ENCODE results near the gene TMEM175. TPM values are rescaled to one million over a fixed set of nuclear protein-coding genes. Genes with fewer than 3 reads are reported as not detected.

The TMEM175 gene
- total RNA-seq, 2 donors from 2014 or later = 36.9 to 43.6 TPM

DNA sequence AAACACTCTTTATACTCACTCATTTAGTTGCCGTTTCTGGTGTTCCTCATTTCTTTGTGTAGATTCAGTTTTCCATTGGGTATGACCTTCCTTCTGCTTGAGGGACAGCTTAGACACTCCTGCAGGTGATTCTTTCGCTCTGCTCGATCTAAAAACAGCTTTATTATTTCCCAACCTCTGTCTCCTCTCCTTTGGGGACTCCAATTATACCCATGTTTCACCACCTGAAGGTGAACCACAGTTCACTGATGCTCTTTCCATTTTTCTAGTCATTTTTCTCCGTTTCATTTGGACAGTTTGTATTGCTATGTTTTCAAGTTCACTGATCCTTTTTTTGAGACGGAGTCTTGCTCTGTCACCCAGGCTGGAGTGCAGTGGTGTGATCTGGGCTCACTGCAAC is 74.6 kb downstream of the TMEM175 start:
- no peaks in the 10 kb centered on the region for H3K9me3 ChIP-seq (ENCODE audit: control insufficient read depth, low read length, poor library complexity, severe bottlenecking)
- Mint-ChIP-seq H3K4me1 (peaks cover 8% of the 10 kb centered on the region), H3K27me3 (peaks cover 34% of the 10 kb centered on the region), H3K36me3 (ENCODE audit: low read depth) (peaks cover 2% of the 10 kb centered on the region), H3K4me3 (no peak overlapping the region), H3K27ac (no peak overlapping the region)
- DNase-seq (no peak), ATAC-seq (no peak)

Other genes starting within 250 kb of the TMEM175 start
- 1 to 10 TPM; 1.1 to 2.7 TPM for gene SLC49A3, start 243.3 kb upstream of the TMEM175 start, total RNA-seq
- gene PCGF3, start 226.6 kb upstream of the TMEM175 start, total RNA-seq = 10 to 100 TPM; 31.3 to 38.0 TPM
- gene CPLX1, start 106.3 kb upstream of the TMEM175 start, total RNA-seq = 1 to 10 TPM; 3.1 to 3.7 TPM
- gene GAK, start 144 bp upstream of the TMEM175 start, total RNA-seq = 100 to 1,000 TPM; 192 to 215 TPM
- 10 to 100 TPM; 13.5 to 14.4 TPM for gene DGKQ, start 41.1 kb downstream of the TMEM175 start, total RNA-seq
- gene IDUA, start 54.6 kb downstream of the TMEM175 start, total RNA-seq = 10 to 100 TPM; 56.9 to 58.6 TPM
- under 1 TPM in 1 of 2 donors, not detected in 1; 0.21 TPM for gene SLC26A1, start 60.9 kb downstream of the TMEM175 start, total RNA-seq
- 10 to 100 TPM; 23.1 to 30.1 TPM for gene FGFRL1, start 79.2 kb downstream of the TMEM175 start, total RNA-seq
- 1 to 10 TPM; 2.1 to 2.6 TPM for gene RNF212, start 181.1 kb downstream of the TMEM175 start, total RNA-seq
- 1 to 10 TPM; 5.2 to 7.4 TPM for gene SPON2, start 240.1 kb downstream of the TMEM175 start, total RNA-seq